ENCODE results near the gene PF4V1. TPM values are rescaled to one million over a fixed set of nuclear protein-coding genes. Genes with fewer than 3 reads are reported as not detected.

Gene PF4V1
- total RNA-seq, 6 experiments from 2014 or later = not detected

- no peak for DNase-seq
- no peak overlapping the region for H3K27ac Mint-ChIP-seq
- H3K4me3 Mint-ChIP-seq = no peak overlapping the region
- H3K4me1 Mint-ChIP-seq (ENCODE audit: low read depth) = peaks cover 35% of the 10 kb centered on the region
- H3K9me3 Mint-ChIP-seq = no peaks in the 10 kb centered on the region
- TF ChIP-seq, protein P1, sequence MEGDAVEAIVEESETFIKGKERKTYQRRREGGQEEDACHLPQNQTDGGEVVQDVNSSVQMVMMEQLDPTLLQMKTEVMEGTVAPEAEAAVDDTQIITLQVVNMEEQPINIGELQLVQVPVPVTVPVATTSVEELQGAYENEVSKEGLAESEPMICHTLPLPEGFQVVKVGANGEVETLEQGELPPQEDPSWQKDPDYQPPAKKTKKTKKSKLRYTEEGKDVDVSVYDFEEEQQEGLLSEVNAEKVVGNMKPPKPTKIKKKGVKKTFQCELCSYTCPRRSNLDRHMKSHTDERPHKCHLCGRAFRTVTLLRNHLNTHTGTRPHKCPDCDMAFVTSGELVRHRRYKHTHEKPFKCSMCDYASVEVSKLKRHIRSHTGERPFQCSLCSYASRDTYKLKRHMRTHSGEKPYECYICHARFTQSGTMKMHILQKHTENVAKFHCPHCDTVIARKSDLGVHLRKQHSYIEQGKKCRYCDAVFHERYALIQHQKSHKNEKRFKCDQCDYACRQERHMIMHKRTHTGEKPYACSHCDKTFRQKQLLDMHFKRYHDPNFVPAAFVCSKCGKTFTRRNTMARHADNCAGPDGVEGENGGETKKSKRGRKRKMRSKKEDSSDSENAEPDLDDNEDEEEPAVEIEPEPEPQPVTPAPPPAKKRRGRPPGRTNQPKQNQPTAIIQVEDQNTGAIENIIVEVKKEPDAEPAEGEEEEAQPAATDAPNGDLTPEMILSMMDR (IDR thresholded peaks at IDR 0.05) = no peak
- no peaks in the 10 kb centered on the region for H3K36me3 Mint-ChIP-seq (ENCODE audit: low read depth)
- H3K27me3 Mint-ChIP-seq (ENCODE audit: insufficient read depth) = peaks cover 2% of the 10 kb centered on the region; the same call in 1 of the 2 replicates
Observed at GRCh38 chr4:73864961-73865360, 11.9 kb downstream of the PF4V1 start.

GRCh38 chr4:73865431-73866096, 12.5 kb downstream of the PF4V1 start:
- H3K4me3 Mint-ChIP-seq = no peak overlapping the region

GRCh38 chr4:73866246-73866645, 13.2 kb downstream of the PF4V1 start:
- H3K27me3 Mint-ChIP-seq (ENCODE audit: insufficient read depth) = peaks cover 2% of the 10 kb centered on the region; the same call in 1 of the 2 replicates
- H3K4me3 Mint-ChIP-seq = no peak overlapping the region
- TF ChIP-seq, protein P1 (IDR thresholded peaks at IDR 0.05) = no peak
- no peak for DNase-seq
- H3K36me3 Mint-ChIP-seq (ENCODE audit: low read depth) = no peaks in the 10 kb centered on the region
- peaks cover 43% of the 10 kb centered on the region for H3K4me1 Mint-ChIP-seq (ENCODE audit: low read depth)
- no peak overlapping the region for H3K27ac Mint-ChIP-seq
- no peaks in the 10 kb centered on the region for H3K9me3 Mint-ChIP-seq

More at GRCh38 chr4:73865431-73866096, 12.5 kb downstream of the PF4V1 start:
- TF ChIP-seq, protein P1 (IDR thresholded peaks at IDR 0.05) = no peak
- Mint-ChIP-seq H3K36me3 (ENCODE audit: low read depth) (no peaks in the 10 kb centered on the region), H3K27me3 (ENCODE audit: insufficient read depth) (peaks cover 2% of the 10 kb centered on the region; the same call in 1 of the 2 replicates), H3K4me1 (ENCODE audit: low read depth) (peaks cover 37% of the 10 kb centered on the region), H3K9me3 (no peaks in the 10 kb centered on the region), H3K27ac (no peak overlapping the region)
- no peak for DNase-seq

GRCh38 chr4:73867783-73868182, 14.7 kb downstream of the PF4V1 start:
- Mint-ChIP-seq H3K4me3 (0 out of 2 replicates have a peak overlapping the region, but pooled peaks have one; percentile 88), H3K4me1 (ENCODE audit: low read depth) (peaks cover 33% of the 10 kb centered on the region), H3K27ac (no peak overlapping the region), H3K9me3 (no peaks in the 10 kb centered on the region), H3K27me3 (ENCODE audit: insufficient read depth) (peaks cover 2% of the 10 kb centered on the region; the same call in 1 of the 2 replicates), H3K36me3 (ENCODE audit: low read depth) (no peaks in the 10 kb centered on the region)
- TF ChIP-seq, protein P1 (IDR thresholded peaks at IDR 0.05) = no peak
- DNase-seq = no peak

- peak overlapping the region; percentile 88 for H3K4me3 Mint-ChIP-seq
- H3K36me3 Mint-ChIP-seq (ENCODE audit: low read depth) = no peaks in the 10 kb centered on the region
- peaks cover 33% of the 10 kb centered on the region for H3K4me1 Mint-ChIP-seq (ENCODE audit: low read depth)
- no peaks in the 10 kb centered on the region for H3K9me3 Mint-ChIP-seq
- peaks cover 2% of the 10 kb centered on the region; the same call in 1 of the 2 replicates for H3K27me3 Mint-ChIP-seq (ENCODE audit: insufficient read depth)
- H3K27ac Mint-ChIP-seq = peak overlapping the region; percentile 26; the same call in 1 of the 2 replicates
- TF ChIP-seq, protein P1 (IDR thresholded peaks at IDR 0.05) = no peak
- DNase-seq = no peak
Observed at GRCh38 chr4:73868206-73869129, 15.4 kb downstream of the PF4V1 start.
